Neuronal stem cell (in vitro differentiated cells): ENCODE results near the gene DDX6.

ENCODE experiments used
- DNase-seq: peaks from one replicate; pipeline ENCODE4 v3.0.0-alpha.2; 2013; ENCODE audit warnings: low spot score
- H2AFZ ChIP-seq: one replicate; pipeline ENCODE4 v1.6.1; 2013; ENCODE audit warnings: mild to moderate bottlenecking, low read length, inconsistent platforms
- H2AK5ac ChIP-seq: 2 replicates; pipeline ENCODE4 v1.6.1; 2013; ENCODE audit warnings: low read depth, mild to moderate bottlenecking, inconsistent platforms, low read length, moderate library complexity, mixed read lengths
- H2BK120ac ChIP-seq: 2 replicates; pipeline ENCODE4 v1.6.1; 2013; ENCODE audit warnings: low read depth, mild to moderate bottlenecking, inconsistent platforms, low read length, moderate library complexity, mixed read lengths
- H2BK12ac ChIP-seq: one replicate; pipeline ENCODE4 v1.6.1; 2013; ENCODE audit warnings: low read length, inconsistent platforms
- H2BK15ac ChIP-seq: 2 replicates; pipeline ENCODE4 v1.6.1; 2013; ENCODE audit warnings: mild to moderate bottlenecking, low read length, inconsistent platforms, mixed read lengths
- H2BK5ac ChIP-seq: one replicate; pipeline ENCODE4 v1.6.1; 2013; ENCODE audit warnings: inconsistent platforms, mild to moderate bottlenecking, low read length, moderate library complexity
- H3K14ac ChIP-seq: one replicate; pipeline ENCODE4 v1.6.1; 2013; ENCODE audit warnings: low read length, inconsistent platforms
- H3K18ac ChIP-seq: 2 replicates; pipeline ENCODE4 v1.6.1; 2013; ENCODE audit warnings: low read length, inconsistent platforms
- H3K23ac ChIP-seq: 2 replicates; pipeline ENCODE4 v1.6.1; 2013; ENCODE audit warnings: low read depth, mild to moderate bottlenecking, mixed read lengths, low read length, inconsistent platforms; ENCODE audit not compliant: poor library complexity
- H3K27ac ChIP-seq: replicated peaks from 3 replicates; pipeline ENCODE4 v1.5.1; 2013; ENCODE audit warnings: low read length, inconsistent platforms
- H3K27me3 ChIP-seq, 3 experiments: 2 replicates each; pipeline ENCODE4 v1.6.1; 2013; ENCODE audit warnings: low read length in 3 of 3, mild to moderate bottlenecking in 2 of 3, inconsistent platforms in 1 of 3, low read depth in 1 of 3, mixed read lengths in 1 of 3, moderate library complexity in 1 of 3; ENCODE audit not compliant: control insufficient read depth in 3 of 3, insufficient read depth in 3 of 3
- H3K36me3 ChIP-seq, 2 donors: replicated peaks in 1 of 2; 2 replicates each; pipeline ENCODE4 v1.6.1; 2013; ENCODE audit warnings: low read length in 2 of 2; ENCODE audit not compliant: control insufficient read depth in 2 of 2, insufficient read depth in 2 of 2
- H3K4ac ChIP-seq: 2 replicates; pipeline ENCODE4 v1.6.1; 2013; ENCODE audit warnings: inconsistent platforms, mild to moderate bottlenecking, low read length, moderate library complexity
- H3K4me1 ChIP-seq, 2 donors: 1 replicate in 1 of 2; 2 replicates in 1 of 2; pipeline ENCODE4 v1.6.1; 2013; ENCODE audit warnings: low read length in 2 of 2, low read depth in 1 of 2; ENCODE audit not compliant: control insufficient read depth in 2 of 2, insufficient read depth in 1 of 2
- H3K4me2 ChIP-seq: one replicate; pipeline ENCODE4 v1.6.1; 2013; ENCODE audit warnings: mild to moderate bottlenecking, low read length, inconsistent platforms; ENCODE audit not compliant: insufficient read depth, poor library complexity, severe bottlenecking
- H3K4me3 ChIP-seq, 2 donors: 2 replicates each; pipeline ENCODE4 v1.5.1; 2013; ENCODE audit warnings: low read length in 2 of 2, mild to moderate bottlenecking in 2 of 2, inconsistent platforms in 1 of 2, moderate library complexity in 1 of 2
- H3K79me1 ChIP-seq: one replicate; pipeline ENCODE4 v1.6.1; 2013; ENCODE audit warnings: low read depth, mild to moderate bottlenecking, inconsistent platforms, low read length, moderate library complexity
- H3K9ac ChIP-seq: one replicate; pipeline ENCODE4 v1.6.1; 2013; ENCODE audit warnings: mild to moderate bottlenecking, low read depth, low read length, inconsistent platforms; ENCODE audit not compliant: poor library complexity
- H3K9me3 ChIP-seq, 2 donors: replicated peaks in 1 of 2; 2 replicates each; pipeline versions ENCODE3 to v1.6.1; 2013; ENCODE audit warnings: low read length in 2 of 2, mild to moderate bottlenecking in 2 of 2, inconsistent platforms in 1 of 2, low read depth in 1 of 2, mixed read lengths in 1 of 2, moderate library complexity in 1 of 2; ENCODE audit not compliant: control insufficient read depth in 2 of 2, insufficient read depth in 1 of 2
- H4K8ac ChIP-seq: one replicate; pipeline ENCODE4 v1.6.1; 2013; ENCODE audit warnings: low read depth, mild to moderate bottlenecking, inconsistent platforms, low read length, moderate library complexity
- H4K91ac ChIP-seq: one replicate; pipeline ENCODE4 v1.6.1; 2013; ENCODE audit warnings: low read length, low read depth, mild to moderate bottlenecking, inconsistent platforms; ENCODE audit not compliant: poor library complexity
- WGBS, 2 donors: extraction: QIAGEN DNeasy Blood & Tissue Kit; methylation state at CpG; one replicate each; pipeline ENCODE4 v1.1.7; 2013; ENCODE audit warnings: missing lambda C conversion rate in 2 of 2, mixed read lengths in 1 of 2; ENCODE audit not compliant: insufficient read length in 2 of 2, insufficient replicate concordance in 1 of 2; ENCODE audit errors: extremely low coverage in 2 of 2; 5-methylcytosine and 5-hydroxymethylcytosine counted together

Gene DDX6

DNA sequence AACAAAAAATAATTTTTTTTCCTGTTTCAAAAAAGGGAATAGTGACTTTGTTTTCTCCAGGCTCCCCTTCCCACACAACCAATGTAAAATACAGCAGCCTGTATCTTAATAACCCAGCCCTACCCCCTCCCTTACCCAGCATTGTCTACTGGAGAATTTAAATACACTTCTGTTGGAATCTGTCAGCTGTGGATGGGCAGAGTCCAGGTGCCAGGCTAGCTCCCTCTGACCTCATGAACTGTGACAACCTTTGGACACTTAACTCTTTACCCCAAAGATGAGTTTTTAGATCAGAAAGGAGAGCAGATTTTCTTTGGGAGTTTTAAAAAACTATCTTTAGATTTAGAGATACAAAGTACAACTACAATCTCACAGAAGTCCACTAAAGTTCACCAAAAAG lies 42.9 kb downstream of the DDX6 start:
- Histone ChIP-seq H3K9ac (no peak overlapping the region), H3K4me2 (no peak overlapping the region), H3K79me1 (no peaks in the 10 kb centered on the region), H2BK120ac (no peak overlapping the region), H3K23ac (no peak overlapping the region), H3K27me3 (no peaks in the 10 kb centered on the region), H3K14ac (no peak overlapping the region), H3K4me1 (no peaks in the 10 kb centered on the region), H3K9me3 (no peaks in the 10 kb centered on the region), H3K4me3 (no peak overlapping the region), H4K8ac (no peak overlapping the region), H2BK12ac (no peak overlapping the region), H3K4ac (no peak overlapping the region), H2BK5ac (no peak overlapping the region), H3K27ac (no peak overlapping the region), H4K91ac (no peak overlapping the region), H2BK15ac (no peak overlapping the region), H2AFZ (no peak overlapping the region), H3K18ac (no peak overlapping the region), H3K36me3 (peaks cover 13 to 53% of the 10 kb centered on the region in 2 donors), H2AK5ac (no peak overlapping the region)
- DNase-seq = no peak

- no peak overlapping the region for H3K27ac ChIP-seq
- H2BK12ac ChIP-seq = no peak overlapping the region
These were observed 43.9 kb downstream of the DDX6 start for GRCh38 chr11:118746988-118747585.

GRCh38 chr11:118744046-118744445 lies 46.9 kb downstream of the DDX6 start:
- Histone ChIP-seq H2BK15ac (no peak overlapping the region), H2BK120ac (no peak overlapping the region), H3K27ac (no peak overlapping the region), H3K4me2 (no peak overlapping the region), H3K9me3 (no peaks in the 10 kb centered on the region), H3K14ac (no peak overlapping the region), H3K9ac (no peak overlapping the region), H2BK5ac (no peak overlapping the region), H3K79me1 (no peaks in the 10 kb centered on the region), H3K23ac (no peak overlapping the region), H3K4me3 (no peak overlapping the region), H3K18ac (no peak overlapping the region), H2AK5ac (no peak overlapping the region), H4K8ac (no peak overlapping the region), H3K4ac (no peak overlapping the region), H2AFZ (no peak overlapping the region), H3K27me3 (peaks cover 0 to 6% (median 0%) of the 10 kb centered on the region in 3 experiments), H3K4me1 (no peaks in the 10 kb centered on the region), H3K36me3 (peaks cover 0 to 13% of the 10 kb centered on the region in 2 donors), H4K91ac (no peak overlapping the region), H2BK12ac (no peak overlapping the region)
- no CpG with 5 or more reads among the region's 4 CpGs for WGBS, 2 donors
- no peak for DNase-seq

More at GRCh38 chr11:118746988-118747585, 43.9 kb downstream of the DDX6 start:
- Histone ChIP-seq H3K4me2 (no peak overlapping the region), H2BK15ac (no peak overlapping the region), H3K4ac (no peak overlapping the region), H2BK5ac (no peak overlapping the region), H3K27me3 (no peaks in the 10 kb centered on the region), H2AK5ac (no peak overlapping the region), H2AFZ (no peak overlapping the region), H3K23ac (no peak overlapping the region), H3K14ac (no peak overlapping the region), H3K4me3 (no peak overlapping the region), H4K91ac (no peak overlapping the region), H3K79me1 (no peaks in the 10 kb centered on the region), H3K18ac (no peak overlapping the region), H3K9me3 (no peaks in the 10 kb centered on the region), H2BK120ac (no peak overlapping the region), H3K36me3 (peaks cover 10 to 43% of the 10 kb centered on the region in 2 donors), H4K8ac (no peak overlapping the region), H3K9ac (no peak overlapping the region), H3K4me1 (no peaks in the 10 kb centered on the region)
- no peak for DNase-seq
- no CpG with 5 or more reads among the region's 5 CpGs for WGBS, 2 donors

DNA sequence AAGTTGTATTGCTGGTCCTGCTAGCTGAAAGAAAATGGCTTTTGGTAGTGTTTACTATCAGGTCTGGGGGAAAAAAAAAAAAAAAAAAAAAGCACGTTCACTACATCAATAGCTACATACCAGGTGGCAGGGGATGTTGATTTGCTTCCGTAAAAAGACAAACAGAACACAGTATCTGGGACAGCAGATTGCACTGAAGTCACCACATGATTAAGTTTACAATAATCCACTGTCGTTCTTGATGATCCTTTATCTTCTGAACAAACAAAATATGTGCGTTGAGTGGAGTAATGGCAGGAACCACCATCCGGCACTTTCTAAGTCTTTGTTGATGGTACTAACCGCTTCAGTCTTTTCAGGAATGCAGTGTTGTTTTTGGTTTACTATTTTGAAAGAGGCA lies 48.7 kb downstream of the DDX6 start:
- Histone ChIP-seq H2BK12ac (no peak overlapping the region), H4K91ac (no peak overlapping the region), H3K4me3 (no peak overlapping the region), H3K4ac (no peak overlapping the region), H3K4me1 (no peaks in the 10 kb centered on the region), H3K9ac (no peak overlapping the region), H2BK15ac (no peak overlapping the region), H3K14ac (no peak overlapping the region), H3K18ac (no peak overlapping the region), H3K27me3 (peaks cover 0 to 6% (median 0%) of the 10 kb centered on the region in 3 experiments), H2AK5ac (no peak overlapping the region), H3K27ac (no peak overlapping the region), H2AFZ (no peak overlapping the region), H3K4me2 (no peak overlapping the region), H3K9me3 (no peaks in the 10 kb centered on the region), H2BK5ac (no peak overlapping the region), H3K79me1 (no peaks in the 10 kb centered on the region), H3K23ac (no peak overlapping the region), H3K36me3 (no peaks in the 10 kb centered on the region), H4K8ac (no peak overlapping the region), H2BK120ac (no peak overlapping the region)
- no peak for DNase-seq
- WGBS, 2 donors = no CpG with 5 or more reads among the region's 6 CpGs
